Measurements from ENCODE around the gene CDYL2. TPM values are rescaled to one million over a fixed set of nuclear protein-coding genes. Genes with fewer than 3 reads are reported as not detected.

CDYL2 gene
- total RNA-seq, 4 donors from 2014 or later, result 2.2 to 5.7 (median 3.2) TPM

- no peak overlapping the region for H3K4me3 ChIP-seq
- TF ChIP-seq EP300 (IDR thresholded peaks at IDR 0.05) (no peak), POLR2A (IDR thresholded peaks at IDR 0.05) (no peak), CTCF (IDR thresholded peaks at IDR 0.05) (no peak)
These were observed 132.0 kb downstream of the CDYL2 start for GRCh38 chr16:80672379-80672778.

GRCh38 chr16:80671281-80671849 lies 133.0 kb downstream of the CDYL2 start:
- no peaks in the 10 kb centered on the region for H3K27me3 ChIP-seq
- 52 to 60% methylated on average over 5 of the region's 5 CpGs for WGBS, 2 donors
- no peak for TF ChIP-seq CTCF (IDR thresholded peaks at IDR 0.05)
- TF ChIP-seq POLR2A (IDR thresholded peaks at IDR 0.05), result no peak
- no peak for TF ChIP-seq EP300 (IDR thresholded peaks at IDR 0.05)
- H3K27ac ChIP-seq, result no peak overlapping the region
- H3K4me1 ChIP-seq, result peaks cover 0 to 5% (median 0%) of the 10 kb centered on the region in 4 donors
- DNase-seq (ENCODE audit: low spot score in 2 of 2), result no peak
- H3K9me3 ChIP-seq, result no peaks in the 10 kb centered on the region
- no peak overlapping the region for H3K4me3 ChIP-seq
- H3K36me3 ChIP-seq, result no peaks in the 10 kb centered on the region

More at GRCh38 chr16:80672379-80672778, 132.0 kb downstream of the CDYL2 start:
- Histone ChIP-seq H3K27ac (no peak overlapping the region), H3K9me3 (peaks cover 0 to 2% (median 0%) of the 10 kb centered on the region in 4 donors), H3K4me1 (peaks cover 0 to 5% (median 0%) of the 10 kb centered on the region in 4 donors), H3K36me3 (no peaks in the 10 kb centered on the region), H3K27me3 (no peaks in the 10 kb centered on the region)
- DNase-seq (ENCODE audit: low spot score in 2 of 2), result no peak

- 82 to 87% methylated on average over 19 to 20 of the region's 20 CpGs for WGBS, 2 donors
- Histone ChIP-seq H3K9me3 (no peaks in the 10 kb centered on the region), H3K36me3 (no peaks in the 10 kb centered on the region), H3K4me3 (no peak overlapping the region), H3K27ac (no peak overlapping the region), H3K27me3 (no peaks in the 10 kb centered on the region), H3K4me1 (no peaks in the 10 kb centered on the region)
- no peak for DNase-seq (ENCODE audit: low spot score in 2 of 2)
- TF ChIP-seq EP300 (IDR thresholded peaks at IDR 0.05) (no peak), CTCF (IDR thresholded peaks at IDR 0.05) (no peak), POLR2A (IDR thresholded peaks at IDR 0.05) (no peak)
These were observed 134.1 kb downstream of the CDYL2 start for GRCh38 chr16:80670170-80670865.

GRCh38 chr16:80669673-80670072 lies 134.7 kb downstream of the CDYL2 start:
- H3K27ac ChIP-seq, result no peak overlapping the region
- 88 to 90% methylated on average over 5 to 6 of the region's 6 CpGs for WGBS, 2 donors
- TF ChIP-seq CTCF (IDR thresholded peaks at IDR 0.05), result no peak
- no peak for TF ChIP-seq EP300 (IDR thresholded peaks at IDR 0.05)
- TF ChIP-seq POLR2A (IDR thresholded peaks at IDR 0.05), result no peak

GRCh38 chr16:80667925-80668324 lies 136.5 kb downstream of the CDYL2 start:
- H3K4me3 ChIP-seq, result no peak overlapping the region
- no peaks in the 10 kb centered on the region for H3K27me3 ChIP-seq
- 90 to 92% methylated on average over 6 of the region's 6 CpGs for WGBS, 2 donors
- no peak for DNase-seq (ENCODE audit: low spot score in 2 of 2)
- no peaks in the 10 kb centered on the region for H3K9me3 ChIP-seq
- no peak overlapping the region for H3K27ac ChIP-seq
- no peaks in the 10 kb centered on the region for H3K36me3 ChIP-seq
- H3K4me1 ChIP-seq, result no peaks in the 10 kb centered on the region
- no peak for TF ChIP-seq EP300 (IDR thresholded peaks at IDR 0.05)
- TF ChIP-seq CTCF (IDR thresholded peaks at IDR 0.05), result no peak
- TF ChIP-seq POLR2A (IDR thresholded peaks at IDR 0.05), result no peak

More at GRCh38 chr16:80669673-80670072, 134.7 kb downstream of the CDYL2 start:
- no peaks in the 10 kb centered on the region for H3K27me3 ChIP-seq
- H3K9me3 ChIP-seq, result no peaks in the 10 kb centered on the region
- H3K36me3 ChIP-seq, result no peaks in the 10 kb centered on the region
- no peaks in the 10 kb centered on the region for H3K4me1 ChIP-seq
- no peak for DNase-seq (ENCODE audit: low spot score in 2 of 2)
- no peak overlapping the region for H3K4me3 ChIP-seq
